ENCODE results near the gene ALG11. TPM values are rescaled to one million over a fixed set of nuclear protein-coding genes. Genes with fewer than 3 reads are reported as not detected.

The ALG11 gene
- total and polyA plus RNA-seq, 8 donors, result 2.5 to 22.1 (median 14.7) TPM

GRCh38 chr13:51971520-51972426 is 40.4 kb upstream of the ALG11 start:
- FAIRE-seq, result no peak
- Histone ChIP-seq H3K27me3 (no peaks in the 10 kb centered on the region), H3K36me3 (no peaks in the 10 kb centered on the region), H3K27ac (no peak overlapping the region), H3K9me3 (no peaks in the 10 kb centered on the region), H3K4me3 (no peak overlapping the region), H3K4me1 (peaks cover 0 to 7% (median 7%) of the 10 kb centered on the region in 3 donors)
- ATAC-seq, result no peak
- no peak for TF ChIP-seq CTCF (IDR thresholded peaks at IDR 0.05)
- no peak for DNase-seq
- intact Hi-C loops (cut with DNase I), result no loop called here
- 95 to 96% methylated on average over 15 of the region's 15 CpGs for WGBS, 2 donors

- TF ChIP-seq CTCF (IDR thresholded peaks at IDR 0.05), result no peak
- Histone ChIP-seq H3K4me1 (peaks cover 0 to 7% (median 7%) of the 10 kb centered on the region in 3 donors), H3K27me3 (no peaks in the 10 kb centered on the region), H3K36me3 (no peaks in the 10 kb centered on the region), H3K9me3 (no peaks in the 10 kb centered on the region), H3K4me3 (no peak overlapping the region), H3K27ac (no peak overlapping the region)
- no peak for DNase-seq
- no peak for ATAC-seq
- intact Hi-C loops (cut with DNase I), result no loop called here
- no peak for FAIRE-seq
- WGBS, 2 donors, result 89% methylated on average over 6 of the region's 6 CpGs
These were observed 37.7 kb upstream of the ALG11 start for GRCh38 chr13:51974482-51974881.

GRCh38 chr13:51976423-51976822 is 35.8 kb upstream of the ALG11 start:
- Histone ChIP-seq H3K9me3 (no peaks in the 10 kb centered on the region), H3K27ac (no peak overlapping the region), H3K4me1 (no peaks in the 10 kb centered on the region), H3K27me3 (no peaks in the 10 kb centered on the region), H3K4me3 (no peak overlapping the region), H3K36me3 (no peaks in the 10 kb centered on the region)
- FAIRE-seq (no peak), ATAC-seq (no peak), DNase-seq (no peak)
- WGBS, 2 donors, result 0 to 40% methylated on average over 1 of the region's 1 CpG
- no peak for TF ChIP-seq CTCF (IDR thresholded peaks at IDR 0.05)
- intact Hi-C loops (cut with DNase I), result no loop called here

- Histone ChIP-seq H3K36me3 (no peaks in the 10 kb centered on the region), H3K27me3 (no peaks in the 10 kb centered on the region), H3K4me3 (no peak overlapping the region), H3K9me3 (no peaks in the 10 kb centered on the region), H3K4me1 (no peaks in the 10 kb centered on the region), H3K27ac (no peak overlapping the region)
- DNase-seq (no peak), ATAC-seq (no peak), FAIRE-seq (no peak)
- 89 to 95% methylated on average over 5 of the region's 5 CpGs for whole genome bisulfite sequencing, 2 donors
- TF ChIP-seq CTCF (IDR thresholded peaks at IDR 0.05), result no peak
- intact Hi-C loops (cut with DNase I), result no loop called here
These were observed 35.3 kb upstream of the ALG11 start for GRCh38 chr13:51976890-51977289.

GRCh38 chr13:51977625-51978024 is 34.6 kb upstream of the ALG11 start:
- ATAC-seq (no peak), FAIRE-seq (no peak), DNase-seq (no peak)
- Histone ChIP-seq H3K4me1 (no peaks in the 10 kb centered on the region), H3K9me3 (no peaks in the 10 kb centered on the region), H3K27ac (no peak overlapping the region), H3K4me3 (no peak overlapping the region), H3K36me3 (no peaks in the 10 kb centered on the region), H3K27me3 (no peaks in the 10 kb centered on the region)
- WGBS, 2 donors, result 93 to 97% methylated on average over 5 of the region's 5 CpGs
- intact Hi-C loops (cut with DNase I), result no loop called here
- TF ChIP-seq CTCF (IDR thresholded peaks at IDR 0.05), result no peak

All from pancreas (tissue), 10 donors.